HT-29 (cell line): ENCODE results near the gene GABPB1. TPM values are rescaled to one million over a fixed set of nuclear protein-coding genes. Genes with fewer than 3 reads are reported as not detected.
A peak's percentile ranks its signal among the peaks of the same experiment; 100 is the strongest.

Experiments
- DNase-seq: peaks from one replicate; pipeline ENCODE4 v3.0.0-alpha.2; 2015; ENCODE audit warnings: low spot score
- small RNA-seq: library from RNA; depleted of rRNA; stranded (forward); fragments of <200 nt; gene quantifications from one replicate; pipeline ENCODE3, GENCODE V24; 2014
- total RNA-seq: library from RNA; depleted of rRNA; stranded (reverse); fragments of >200 nt; shearing (Covaris generic); gene quantifications from 2 replicates; pipeline ENCODE4 v1.2.3, GENCODE V29; 2014; rRNA removed

Gene GABPB1
- total RNA-seq, 1 experiment from 2014 or later = 38.3 TPM

DNA sequence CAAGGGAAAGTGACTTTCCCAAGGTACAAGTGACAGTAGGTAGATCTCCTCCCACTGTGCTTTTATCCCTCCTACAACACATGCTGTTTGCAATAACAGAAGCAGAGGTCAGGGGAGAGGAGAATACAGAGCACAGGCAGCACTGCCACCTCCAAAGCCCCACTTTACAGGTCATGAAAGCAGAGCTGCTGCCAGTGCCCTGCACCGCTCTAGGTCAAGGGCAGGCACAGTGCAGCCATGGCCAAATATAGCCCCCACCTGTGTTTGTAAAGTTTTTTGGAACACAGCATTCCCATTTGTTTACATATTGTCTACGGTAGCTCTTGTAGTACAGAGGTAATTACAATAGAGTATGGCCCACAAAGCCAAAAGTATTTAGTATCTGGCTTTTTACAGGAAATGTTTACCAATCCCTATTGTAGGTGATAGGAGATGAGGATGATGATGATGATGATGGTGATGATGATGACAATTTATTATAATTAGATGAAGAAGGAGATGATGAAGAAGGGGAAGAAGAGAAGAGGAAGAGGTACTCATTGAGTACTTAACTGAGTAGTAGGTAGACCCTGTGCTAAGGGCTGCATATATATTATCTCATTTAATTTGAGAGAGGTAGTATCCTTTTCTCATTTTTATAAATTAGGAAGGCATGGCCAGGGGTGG is 109.9 kb downstream of the GABPB1 start:
- DNase-seq = no peak

DNA sequence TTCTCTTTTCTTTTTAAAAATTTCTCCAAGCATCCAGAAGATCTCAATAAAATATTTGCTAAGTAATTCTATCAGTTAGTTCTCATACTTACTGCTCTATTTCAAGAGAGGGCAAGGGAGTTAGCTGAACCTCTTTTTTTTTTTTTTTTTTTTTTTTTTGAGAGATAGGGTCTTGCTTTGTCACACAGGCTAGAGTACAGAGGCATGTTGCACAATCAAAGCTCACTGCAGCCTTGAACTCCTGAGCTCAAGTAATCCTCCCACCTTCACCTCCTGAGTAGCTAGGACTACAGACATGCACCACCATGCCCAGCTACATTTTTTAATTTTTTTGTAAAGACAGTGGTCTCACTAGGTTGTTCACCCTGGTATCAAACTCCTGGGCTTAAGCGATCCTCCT is 110.8 kb downstream of the GABPB1 start:
- DNase-seq = no peak

DNA sequence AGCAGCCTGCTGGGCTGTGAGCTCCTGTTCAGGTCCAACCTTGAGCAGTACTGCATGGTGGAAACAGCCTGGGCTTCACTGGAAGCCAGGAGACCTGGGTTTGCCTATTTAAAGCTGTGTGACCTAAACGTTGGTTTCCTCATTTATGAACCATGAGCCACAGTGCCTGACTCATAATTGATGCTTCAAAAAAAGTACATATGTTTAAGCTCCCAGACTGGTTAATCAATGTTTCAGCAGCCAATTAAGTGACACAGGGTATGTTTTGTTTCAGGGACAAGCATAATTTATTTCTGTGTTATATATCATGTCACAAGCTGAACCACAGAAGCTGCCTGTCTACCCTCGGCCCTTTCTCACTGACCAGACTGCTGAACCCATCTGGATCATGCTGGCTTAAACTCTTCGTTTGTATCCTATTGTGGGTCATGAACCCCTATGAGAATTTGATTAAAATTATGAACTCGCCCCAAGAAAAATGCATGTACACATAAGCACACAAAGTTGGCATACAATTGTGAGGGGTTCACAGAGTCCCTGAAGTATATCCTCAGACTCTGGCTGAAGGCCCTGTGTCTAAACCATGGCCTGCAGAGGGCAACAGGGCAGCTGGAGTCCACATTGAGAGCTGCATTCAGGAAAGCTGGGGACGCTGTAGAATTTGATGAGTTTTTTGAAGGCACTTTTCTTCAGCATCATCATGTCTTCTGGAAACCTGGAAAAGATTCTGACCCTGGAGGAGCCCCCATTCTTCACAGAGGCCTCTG is 113.1 kb downstream of the GABPB1 start:
- no peak for DNase-seq

DNA sequence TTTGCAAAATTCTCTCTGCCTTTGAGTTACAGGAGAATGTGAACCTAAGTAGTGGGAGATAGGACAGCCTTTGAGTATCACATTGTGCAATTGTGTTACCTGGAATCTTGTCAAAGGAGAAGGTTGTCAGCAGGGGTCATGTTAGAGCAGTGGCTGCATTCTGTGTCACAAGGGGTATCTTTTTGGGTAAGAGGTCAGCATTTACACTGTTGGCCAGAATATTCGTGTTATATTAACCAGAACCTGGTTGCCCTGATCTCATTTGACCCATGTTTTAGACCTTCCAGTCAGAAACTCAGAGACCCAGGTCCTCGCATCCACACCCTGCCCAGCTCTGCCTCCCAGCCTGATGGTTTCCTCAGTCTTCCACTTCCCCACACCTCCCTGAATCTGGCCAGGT is 116.7 kb downstream of the GABPB1 start:
- DNase-seq = no peak

GRCh38 chr15:50236433-50236832 is 118.6 kb downstream of the GABPB1 start:
- no peak for DNase-seq

GRCh38 chr15:50235794-50236193 is 119.2 kb downstream of the GABPB1 start:
- no peak for DNase-seq

DNA sequence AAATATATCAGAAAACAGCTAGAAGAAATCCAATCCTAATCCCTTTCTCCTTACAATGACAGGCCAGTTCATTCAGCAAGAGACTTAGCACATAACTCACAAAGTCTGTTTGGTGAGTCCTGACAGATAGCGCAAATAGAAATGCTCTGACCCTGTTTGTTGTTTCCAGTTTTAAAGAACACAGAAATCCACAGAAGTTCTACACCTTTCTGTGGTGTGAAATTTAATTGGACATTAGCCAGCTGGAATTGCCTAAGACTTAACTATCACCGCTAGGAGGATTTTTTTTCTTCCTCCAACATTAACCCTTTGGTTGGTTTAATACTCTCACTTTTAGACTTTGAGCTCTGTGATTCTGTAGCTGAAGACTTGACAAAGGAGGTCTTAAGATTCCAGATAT is 120.2 kb downstream of the GABPB1 start:
- peak; percentile 59 for DNase-seq

DNA sequence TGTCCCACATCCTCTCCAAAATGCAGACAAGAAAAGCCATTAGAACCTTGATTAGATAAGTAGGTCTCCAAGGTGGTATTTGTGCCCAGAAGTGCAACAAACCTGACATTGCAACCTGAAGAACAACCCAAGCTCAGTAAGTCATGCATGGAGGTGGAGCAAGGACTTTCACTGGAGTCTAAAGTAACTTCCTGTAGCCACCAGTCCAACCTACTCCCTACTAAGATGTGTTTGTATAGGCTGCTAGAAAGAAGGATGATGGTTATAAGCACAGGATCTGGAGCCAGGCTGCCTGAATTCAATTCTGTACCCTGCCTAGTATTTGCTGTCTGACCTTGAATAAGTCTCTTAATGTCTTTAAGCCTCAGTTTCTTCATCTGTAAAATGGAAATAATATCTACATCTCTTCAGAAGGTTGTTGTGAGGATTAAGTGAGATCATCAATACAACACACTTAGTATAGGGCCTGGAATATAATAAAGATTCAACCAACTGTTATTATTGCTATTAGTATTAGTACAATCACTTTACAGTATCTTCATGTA is 121.7 kb downstream of the GABPB1 start:
- no peak for DNase-seq

- DNase-seq = no peak
Observed at GRCh38 chr15:50232791-50233190, 122.2 kb downstream of the GABPB1 start.

DNA sequence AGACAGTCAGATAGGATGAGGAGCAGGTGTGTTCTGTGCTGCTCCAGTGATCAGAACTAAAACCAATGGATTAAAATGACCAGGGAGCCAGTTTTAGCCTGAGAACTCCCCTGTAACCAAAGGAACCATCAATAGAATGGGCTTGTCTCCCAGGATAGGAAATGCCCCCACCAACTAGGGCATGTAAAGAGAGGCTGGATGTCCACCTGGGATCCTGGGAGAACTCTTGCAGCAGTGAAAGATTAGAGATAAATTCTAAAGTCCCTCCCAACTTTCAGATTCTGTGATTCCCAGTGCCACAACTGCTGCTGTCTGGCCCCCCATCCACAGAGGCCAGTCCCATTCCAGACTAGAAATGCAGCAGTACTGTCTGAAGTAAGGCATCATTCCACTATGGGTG is 123.2 kb downstream of the GABPB1 start:
- no peak for DNase-seq

DNA sequence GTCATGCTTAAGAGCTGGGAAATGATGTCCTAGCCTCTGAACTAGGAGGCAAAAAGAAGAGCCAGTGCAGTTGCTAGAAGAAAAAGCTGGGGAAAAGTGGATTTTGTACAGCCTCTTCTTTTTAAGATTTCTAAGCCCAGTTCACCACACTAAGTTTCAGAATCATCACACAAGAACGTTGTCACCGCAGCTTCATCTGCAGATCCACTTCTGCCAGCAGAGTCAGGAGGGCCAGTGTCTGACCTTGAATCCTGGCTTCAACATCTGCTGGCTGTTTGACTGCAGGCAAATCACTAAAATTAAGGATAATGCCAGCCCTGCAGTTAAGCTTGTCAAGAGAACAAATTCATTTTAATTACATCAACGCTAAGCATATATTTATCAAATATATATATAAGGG is 125.7 kb downstream of the GABPB1 start:
- no peak for DNase-seq

GRCh38 chr15:50228866-50229265 is 126.1 kb downstream of the GABPB1 start:
- no peak for DNase-seq

DNA sequence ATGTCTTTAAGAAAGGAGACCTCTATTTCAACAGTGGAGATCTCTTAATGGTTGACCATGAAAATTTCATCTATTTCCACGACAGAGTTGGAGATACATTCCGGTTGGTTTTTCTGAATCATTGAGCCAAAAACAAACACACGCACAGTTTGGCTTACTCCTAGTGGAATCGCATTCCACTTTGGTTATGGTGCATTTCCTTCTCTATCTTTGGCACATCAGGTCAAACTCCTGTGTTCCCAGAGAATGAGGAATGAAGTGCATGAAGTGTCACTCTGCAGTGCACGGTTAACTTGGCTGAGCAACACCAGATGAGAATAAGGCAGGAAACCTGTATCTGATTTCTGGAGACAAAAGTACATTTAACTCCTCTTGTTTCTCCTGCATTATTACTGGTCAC is 127.9 kb downstream of the GABPB1 start:
- no peak for DNase-seq

DNA sequence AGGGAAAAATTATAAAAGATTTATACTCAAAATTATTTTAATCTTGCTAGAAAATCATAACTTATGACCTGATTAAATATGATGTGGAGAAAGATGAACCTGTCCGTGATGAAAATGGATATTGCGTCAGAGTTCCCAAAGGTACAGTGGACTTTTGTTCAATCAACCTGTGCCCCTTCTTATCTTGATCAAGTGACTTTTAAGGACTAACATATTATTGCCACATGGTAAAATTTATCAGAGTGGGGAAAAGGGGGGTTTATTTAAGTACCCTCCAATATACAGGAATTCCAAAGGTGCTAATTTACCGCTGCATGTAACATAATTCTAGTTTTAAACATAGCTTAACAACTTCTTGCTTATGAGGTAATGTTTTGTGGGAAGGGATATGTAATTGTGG is 129.1 kb downstream of the GABPB1 start:
- DNase-seq = no peak

Small RNAs within 50 kb of the gene (small RNA-seq; reads per million reads assigned to genes)
- gene RNU6-94P = not detected

Other genes with a start within 250 kb of the GABPB1 start
- gene ATP8B4, start 236.0 kb downstream of the GABPB1 start, total RNA-seq = 0.66 and 0.68 TPM in 2 replicates
- gene SLC27A2, start 173.0 kb downstream of the GABPB1 start, total RNA-seq = 44.5 and 56.0 TPM in 2 replicates
- gene HDC, start 89.5 kb downstream of the GABPB1 start, total RNA-seq = not detected in 2 replicates
- gene USP8, start 69.2 kb upstream of the GABPB1 start, total RNA-seq = 23.4 and 25.6 TPM in 2 replicates
- gene USP50, start 191.5 kb upstream of the GABPB1 start, total RNA-seq = not detected in 2 replicates